ENCODE measurements around the gene FAM180B. TPM values are rescaled to one million over a fixed set of nuclear protein-coding genes. Genes with fewer than 3 reads are reported as not detected.
A peak's percentile ranks its signal among the peaks of the same experiment; 100 is the strongest.

The FAM180B gene
- total and polyA plus RNA-seq, 2 of the 4 experiments (the other 2 are of a cell fraction), result not detected

DNA sequence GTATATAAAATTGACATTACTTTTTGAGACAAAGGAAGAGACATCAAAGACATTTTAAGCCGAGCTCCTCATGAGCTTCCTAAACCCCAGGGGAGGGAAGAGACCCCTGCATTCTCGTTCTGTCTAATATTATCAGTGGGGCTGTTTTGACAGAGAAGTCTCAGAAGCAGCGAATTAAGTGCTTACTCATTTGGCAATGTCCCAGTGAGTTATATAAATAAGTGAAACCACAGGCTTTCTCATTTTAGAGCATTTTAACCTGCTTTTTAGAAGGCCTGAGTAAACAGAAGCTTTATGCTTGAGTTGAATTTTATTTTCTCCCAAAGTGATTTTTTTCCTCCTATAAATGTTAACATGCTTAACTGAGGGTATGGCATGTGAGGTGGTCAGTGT, 30.9 kb downstream of the FAM180B start:
- TF ChIP-seq USF2 (IDR thresholded peaks at IDR 0.05; ENCODE audit: low read depth, low read length), result no peak
- TF ChIP-seq MAFK (IDR thresholded peaks at IDR 0.05; ENCODE audit: low read depth, low read length), result peak; percentile 32; the same call in 1 of the 2 replicates
- Histone ChIP-seq H3K4ac (ENCODE audit: low read depth, low read length) (no peak overlapping the region), H4K91ac (ENCODE audit: insufficient read depth, low read depth, low read length) (no peak overlapping the region), H2BK15ac (ENCODE audit: low read depth, low read length) (no peak overlapping the region), H4K5ac (ENCODE audit: low read depth, low read length) (no peak overlapping the region), H3K4me1 (ENCODE audit: control insufficient read depth, insufficient read depth, low read length) (peaks cover 4% of the 10 kb centered on the region), H2BK5ac (ENCODE audit: low read depth, low read length, poor library complexity, severe bottlenecking) (peak overlapping the region; percentile 73), H2AFZ (replicated peaks; ENCODE audit: low read length, poor library complexity) (no peak overlapping the region), H4K20me1 (ENCODE audit: insufficient read depth, low read length) (peaks cover 9% of the 10 kb centered on the region), H3K56ac (ENCODE audit: extremely low read depth, insufficient read depth, low read length) (no peak overlapping the region), H3K9ac (ENCODE audit: low read depth, low read length) (no peak overlapping the region), H3K27ac (ENCODE audit: insufficient read depth, low read length) (no peak overlapping the region), H3K18ac (ENCODE audit: low read depth, low read length) (peak overlapping the region; percentile 51; the same call in 1 of the 2 replicates), H2BK120ac (ENCODE audit: low read depth, low read length) (no peak overlapping the region), H2AK5ac (ENCODE audit: low read depth, low read length) (no peak overlapping the region), H3K14ac (replicated peaks; ENCODE audit: low read depth, low read length) (no peak overlapping the region), H3K4me2 (ENCODE audit: low read depth, low read length) (peak overlapping the region; percentile 64), H4K8ac (ENCODE audit: low read depth in 2 of 2, low read length in 2 of 2) (no peak overlapping the region; a peak in 1 of 4 replicates), H3K4me3 (ENCODE audit: insufficient read depth, low read depth, low read length) (no peak overlapping the region), H2AK9ac (replicated peaks; ENCODE audit: low read depth, low read length, poor library complexity) (no peak overlapping the region), H3K27me3 (ENCODE audit: control insufficient read depth, insufficient read depth, low read length) (no peaks in the 10 kb centered on the region), H3K36me3 (ENCODE audit: control insufficient read depth, insufficient read depth, low read length) (peaks cover 7% of the 10 kb centered on the region), H3K23ac (ENCODE audit: low read depth, low read length) (no peak overlapping the region), H3K9me3 (ENCODE audit: control insufficient read depth, insufficient read depth, low read length) (no peaks in the 10 kb centered on the region), H2BK20ac (ENCODE audit: low read depth, low read length) (no peak overlapping the region), H3K79me1 (ENCODE audit: low read depth in 1 of 2, low read length in 2 of 2) (peaks cover 0 to 6% of the 10 kb centered on the region in 2 experiments; a peak in 1 of 4 replicates), H3K9me1 (ENCODE audit: insufficient read depth, low read length) (no peaks in the 10 kb centered on the region)
- intact Hi-C loops (cut with micrococcal nuclease) (loop anchor here (1.0 to 5.0 kb wide), 4 partner anchors 38 to 243 kb away; partner anchors contain the start of genes NDUFS3 and SLC39A13), in situ Hi-C loops (cut with MboI; ENCODE audit: low sequenced_read_pairs) (loop anchor here (10.0 kb wide), 1 partner anchor 133 kb away; no protein-coding TSS in a partner anchor), dilution Hi-C loops (cut with HindIII; ENCODE audit: low sequenced_read_pairs, unreplicated experiment) (no loop called here)
- no CpG with 5 or more reads among the region's 3 CpGs for WGBS, 2 experiments (ENCODE audit: extremely low coverage in 2 of 2, insufficient read length in 1 of 2)
- DNase-seq (peak; percentile 85), ATAC-seq (ENCODE audit: low read depth) (peak; percentile 70)
- POLR2A ChIA-PET (ENCODE audit: unreplicated experiment), result interaction anchor here (0.5 kb wide), 1 partner anchor 303 kb away, joined by 3 read pairs; no protein-coding TSS in a partner anchor
- BruUV-seq (replicated peaks), result no TSS peak
- CTCF ChIA-PET, result interaction anchor here (0.9 to 1.6 kb wide), 7 partner anchors 10 to 244 kb away, joined by 3 to 9 read pairs (median 4); partner anchors contain the start of genes KBTBD4 and NDUFS3
